Liver (tissue), 3 donors: ENCODE data around the gene GALNT10.

Experiments
- RAD21 ChIP-seq, 2 donors: IDR thresholded peaks; 2 replicates each; pipeline ENCODE4 v1.6.1; 2016; ENCODE audit warnings: antibody characterized with exemption in 2 of 2, mild to moderate bottlenecking in 2 of 2
- TF ChIP-seq, protein P1 (sequence below): IDR thresholded peaks from 2 replicates; pipeline ENCODE4 v1.6.1; 2016; ENCODE audit warnings: antibody characterized with exemption, mild to moderate bottlenecking
- TF ChIP-seq, protein P2 (sequence below): fragments of 150-350 bp; IDR thresholded peaks from 2 replicates; pipeline ENCODE4 v1.5.1; 2017; ENCODE audit warnings: improper control_type of control experiment, low read depth, low read length; ENCODE audit not compliant: missing input control
- donor health status: healthy.
- donor health status: healthy.

DNA sequence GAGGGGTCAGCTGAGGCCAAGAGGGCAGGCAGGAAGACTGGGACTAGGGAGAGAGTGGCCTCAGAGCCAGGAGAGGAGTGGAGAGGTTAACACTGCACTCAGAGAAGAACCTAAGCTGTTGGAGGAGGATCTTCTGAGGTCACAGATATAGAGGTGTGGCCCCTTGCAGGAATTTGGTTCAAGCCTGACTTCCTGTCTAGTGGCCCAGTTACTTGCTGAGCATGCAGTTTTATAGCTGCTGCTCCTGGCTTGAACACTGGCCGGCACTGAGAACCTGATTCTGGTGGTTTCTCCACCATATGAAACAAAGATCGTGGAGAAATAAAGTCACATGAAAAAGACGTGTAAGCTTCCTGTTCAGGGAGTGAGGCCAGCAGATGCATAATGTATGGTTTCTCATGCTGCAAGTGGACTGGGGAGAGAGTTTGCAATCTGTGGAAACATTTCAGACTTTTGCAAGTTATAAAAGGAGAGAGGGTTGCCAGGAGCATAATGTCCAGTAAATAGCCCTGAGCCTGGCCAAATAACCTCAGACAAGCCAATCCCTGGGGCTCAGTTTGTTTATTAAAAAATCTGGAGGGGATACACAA, 82.6 kb downstream of the GALNT10 start:
- TF ChIP-seq, protein P1, sequence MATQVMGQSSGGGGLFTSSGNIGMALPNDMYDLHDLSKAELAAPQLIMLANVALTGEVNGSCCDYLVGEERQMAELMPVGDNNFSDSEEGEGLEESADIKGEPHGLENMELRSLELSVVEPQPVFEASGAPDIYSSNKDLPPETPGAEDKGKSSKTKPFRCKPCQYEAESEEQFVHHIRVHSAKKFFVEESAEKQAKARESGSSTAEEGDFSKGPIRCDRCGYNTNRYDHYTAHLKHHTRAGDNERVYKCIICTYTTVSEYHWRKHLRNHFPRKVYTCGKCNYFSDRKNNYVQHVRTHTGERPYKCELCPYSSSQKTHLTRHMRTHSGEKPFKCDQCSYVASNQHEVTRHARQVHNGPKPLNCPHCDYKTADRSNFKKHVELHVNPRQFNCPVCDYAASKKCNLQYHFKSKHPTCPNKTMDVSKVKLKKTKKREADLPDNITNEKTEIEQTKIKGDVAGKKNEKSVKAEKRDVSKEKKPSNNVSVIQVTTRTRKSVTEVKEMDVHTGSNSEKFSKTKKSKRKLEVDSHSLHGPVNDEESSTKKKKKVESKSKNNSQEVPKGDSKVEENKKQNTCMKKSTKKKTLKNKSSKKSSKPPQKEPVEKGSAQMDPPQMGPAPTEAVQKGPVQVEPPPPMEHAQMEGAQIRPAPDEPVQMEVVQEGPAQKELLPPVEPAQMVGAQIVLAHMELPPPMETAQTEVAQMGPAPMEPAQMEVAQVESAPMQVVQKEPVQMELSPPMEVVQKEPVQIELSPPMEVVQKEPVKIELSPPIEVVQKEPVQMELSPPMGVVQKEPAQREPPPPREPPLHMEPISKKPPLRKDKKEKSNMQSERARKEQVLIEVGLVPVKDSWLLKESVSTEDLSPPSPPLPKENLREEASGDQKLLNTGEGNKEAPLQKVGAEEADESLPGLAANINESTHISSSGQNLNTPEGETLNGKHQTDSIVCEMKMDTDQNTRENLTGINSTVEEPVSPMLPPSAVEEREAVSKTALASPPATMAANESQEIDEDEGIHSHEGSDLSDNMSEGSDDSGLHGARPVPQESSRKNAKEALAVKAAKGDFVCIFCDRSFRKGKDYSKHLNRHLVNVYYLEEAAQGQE = no peak
- TF ChIP-seq, protein P2, sequence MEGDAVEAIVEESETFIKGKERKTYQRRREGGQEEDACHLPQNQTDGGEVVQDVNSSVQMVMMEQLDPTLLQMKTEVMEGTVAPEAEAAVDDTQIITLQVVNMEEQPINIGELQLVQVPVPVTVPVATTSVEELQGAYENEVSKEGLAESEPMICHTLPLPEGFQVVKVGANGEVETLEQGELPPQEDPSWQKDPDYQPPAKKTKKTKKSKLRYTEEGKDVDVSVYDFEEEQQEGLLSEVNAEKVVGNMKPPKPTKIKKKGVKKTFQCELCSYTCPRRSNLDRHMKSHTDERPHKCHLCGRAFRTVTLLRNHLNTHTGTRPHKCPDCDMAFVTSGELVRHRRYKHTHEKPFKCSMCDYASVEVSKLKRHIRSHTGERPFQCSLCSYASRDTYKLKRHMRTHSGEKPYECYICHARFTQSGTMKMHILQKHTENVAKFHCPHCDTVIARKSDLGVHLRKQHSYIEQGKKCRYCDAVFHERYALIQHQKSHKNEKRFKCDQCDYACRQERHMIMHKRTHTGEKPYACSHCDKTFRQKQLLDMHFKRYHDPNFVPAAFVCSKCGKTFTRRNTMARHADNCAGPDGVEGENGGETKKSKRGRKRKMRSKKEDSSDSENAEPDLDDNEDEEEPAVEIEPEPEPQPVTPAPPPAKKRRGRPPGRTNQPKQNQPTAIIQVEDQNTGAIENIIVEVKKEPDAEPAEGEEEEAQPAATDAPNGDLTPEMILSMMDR = no peak
- no peak for TF ChIP-seq RAD21 (IDR thresholded peaks at IDR 0.05)
